Measurements from ENCODE around the gene IGF2BP2.

- TF ChIP-seq CTCF (IDR thresholded peaks at IDR 0.05; ENCODE audit: insufficient read depth, low read length) (no peak), REST (IDR thresholded peaks at IDR 0.05; ENCODE audit: insufficient replicate concordance, low read depth) (no peak)
Measured at GRCh38 chr3:185792955-185793354, 31.9 kb downstream of the IGF2BP2 start.

Measured in HL-60 (cell line).